Ureter (tissue), 1 donor: ENCODE data around the gene C15orf40. TPM values are rescaled to one million over a fixed set of nuclear protein-coding genes. Genes with fewer than 3 reads are reported as not detected.
"Not testable (repeated sequence)": the region's sequence is repeated elsewhere in the genome, so short reads cannot be mapped to it uniquely, and the experiment has no call there.

ENCODE experiments used
- DNase-seq: peaks from one replicate; pipeline ENCODE4 v3.0.0-alpha.2; 2020; ENCODE audit warnings: low spot score
- total RNA-seq: library from RNA; stranded (reverse); gene quantifications from one replicate; pipeline ENCODE4 v1.2.4, GENCODE V29; 2023
- donor health status: DM: yes; HTN: yes; CAD: no.

Gene C15orf40
- total RNA-seq = 28.1 TPM

GRCh38 chr15:83011271-83012075 lies at the start of gene C15orf40:
Gene C15orf40, minus strand, starts transcription at chr15:83011639. Its CDS starts 32 bp downstream, at chr15:83011607.
- peak; percentile 94 for DNase-seq

- no peak for DNase-seq
Observed at GRCh38 chr15:83057696-83058376, 46.4 kb upstream of the C15orf40 start.

- DNase-seq = no peak
Observed at GRCh38 chr15:83057002-83057401, 45.6 kb upstream of the C15orf40 start.

- DNase-seq = no peak
Observed at GRCh38 chr15:83053151-83053550, 41.7 kb upstream of the C15orf40 start.

- no peak for DNase-seq
Observed at GRCh38 chr15:83046558-83047127, 35.2 kb upstream of the C15orf40 start.

- DNase-seq = no peak
Observed at GRCh38 chr15:83044156-83044555, 32.7 kb upstream of the C15orf40 start.

- DNase-seq = no peak
Observed at GRCh38 chr15:83039206-83039605, 27.8 kb upstream of the C15orf40 start.

GRCh38 chr15:83036253-83036652 lies 24.8 kb upstream of the C15orf40 start:
- DNase-seq = no peak

- DNase-seq = not testable (repeated sequence)
Observed at GRCh38 chr15:83031234-83031633, 19.8 kb upstream of the C15orf40 start.

- DNase-seq = no peak
Observed at GRCh38 chr15:83030021-83030420, 18.6 kb upstream of the C15orf40 start.

GRCh38 chr15:83018436-83018835 lies 7.0 kb upstream of the C15orf40 start:
- DNase-seq = no peak

GRCh38 chr15:83016906-83017305 lies 5.5 kb upstream of the C15orf40 start:
- DNase-seq = no peak

GRCh38 chr15:83015361-83015760 lies 3.9 kb upstream of the C15orf40 start:
- DNase-seq = no peak

- DNase-seq = no peak
Observed at GRCh38 chr15:83014205-83014653, 2.8 kb upstream of the C15orf40 start.

GRCh38 chr15:83012636-83013035 lies 1.2 kb upstream of the C15orf40 start:
- DNase-seq = no peak

GRCh38 chr15:83012076-83012426 lies 612 bp upstream of the C15orf40 start:
- DNase-seq = no peak

GRCh38 chr15:83010709-83011270 lies 649 bp downstream of the C15orf40 start:
- peak; percentile 80 for DNase-seq

GRCh38 chr15:83000672-83001031 lies 10.8 kb downstream of the C15orf40 start:
- DNase-seq = not testable (repeated sequence)

- DNase-seq = no peak
Observed at GRCh38 chr15:82999905-83000671, 11.4 kb downstream of the C15orf40 start.

- DNase-seq = no peak
Observed at GRCh38 chr15:82999426-82999825, 12.0 kb downstream of the C15orf40 start.

- DNase-seq = no peak
Observed at GRCh38 chr15:82995938-82996337, 15.5 kb downstream of the C15orf40 start.

GRCh38 chr15:82995076-82995475 lies 16.4 kb downstream of the C15orf40 start:
- DNase-seq = no peak
